NK-92 (cell line): ENCODE measurements around the gene RTKN.
A peak's percentile ranks its signal among the peaks of the same experiment; 100 is the strongest.
"Not testable (repeated sequence)": the region's sequence is repeated elsewhere in the genome, so short reads cannot be mapped to it uniquely, and the experiment has no call there.

Experiments
- DNase-seq: peaks from one replicate; lab custom pipeline; 2025; ENCODE audit not compliant: unreplicated experiment; lab: John Stamatoyannopoulos, UW

Gene RTKN, protein sequence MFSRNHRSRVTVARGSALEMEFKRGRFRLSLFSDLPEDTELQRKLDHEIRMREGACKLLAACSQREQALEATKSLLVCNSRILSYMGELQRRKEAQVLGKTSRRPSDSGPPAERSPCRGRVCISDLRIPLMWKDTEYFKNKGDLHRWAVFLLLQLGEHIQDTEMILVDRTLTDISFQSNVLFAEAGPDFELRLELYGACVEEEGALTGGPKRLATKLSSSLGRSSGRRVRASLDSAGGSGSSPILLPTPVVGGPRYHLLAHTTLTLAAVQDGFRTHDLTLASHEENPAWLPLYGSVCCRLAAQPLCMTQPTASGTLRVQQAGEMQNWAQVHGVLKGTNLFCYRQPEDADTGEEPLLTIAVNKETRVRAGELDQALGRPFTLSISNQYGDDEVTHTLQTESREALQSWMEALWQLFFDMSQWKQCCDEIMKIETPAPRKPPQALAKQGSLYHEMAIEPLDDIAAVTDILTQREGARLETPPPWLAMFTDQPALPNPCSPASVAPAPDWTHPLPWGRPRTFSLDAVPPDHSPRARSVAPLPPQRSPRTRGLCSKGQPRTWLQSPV

DNA sequence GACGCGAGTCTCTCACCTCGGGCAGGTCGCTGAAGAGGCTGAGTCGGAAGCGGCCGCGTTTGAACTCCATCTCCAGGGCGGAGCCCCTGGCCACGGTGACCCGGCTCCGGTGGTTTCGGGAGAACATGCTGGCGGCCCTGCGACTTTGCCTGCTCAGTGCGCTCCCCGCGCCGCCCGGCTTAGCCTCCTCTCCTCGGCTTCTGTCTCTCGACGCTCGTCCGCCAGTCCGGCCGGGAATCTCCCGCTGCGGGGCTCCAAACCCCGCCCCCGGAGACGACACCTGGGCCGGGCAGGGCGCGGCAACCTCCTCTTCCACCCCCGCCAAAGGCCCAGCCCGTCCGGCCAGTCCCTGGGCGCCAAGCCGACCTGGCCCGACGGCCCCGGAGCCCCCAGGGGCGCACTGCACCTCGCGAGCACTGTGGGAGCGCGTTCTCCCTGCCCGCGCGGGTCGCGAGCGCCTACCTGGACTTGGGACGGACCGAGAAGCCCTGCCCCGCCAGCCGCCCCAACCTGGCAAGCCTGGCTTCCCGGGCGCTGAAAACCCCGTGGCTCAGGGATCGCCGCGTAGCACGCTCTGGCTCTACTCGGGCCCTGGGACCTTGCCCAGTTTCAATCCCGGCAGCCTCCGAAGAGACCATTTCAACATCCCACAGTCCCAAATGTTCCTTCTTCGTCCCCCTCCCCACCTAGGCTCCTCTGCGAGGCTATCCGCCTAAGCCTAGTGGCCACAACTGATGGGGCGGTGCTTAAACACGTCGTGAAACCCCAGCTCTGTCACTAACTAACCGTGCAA is at the start of gene RTKN:
Gene RTKN, minus strand, starts transcription at position 248 of the 793 bp plus-strand sequence. Its CDS starts 121 bp downstream, at position 127.
- no peak for DNase-seq

DNA sequence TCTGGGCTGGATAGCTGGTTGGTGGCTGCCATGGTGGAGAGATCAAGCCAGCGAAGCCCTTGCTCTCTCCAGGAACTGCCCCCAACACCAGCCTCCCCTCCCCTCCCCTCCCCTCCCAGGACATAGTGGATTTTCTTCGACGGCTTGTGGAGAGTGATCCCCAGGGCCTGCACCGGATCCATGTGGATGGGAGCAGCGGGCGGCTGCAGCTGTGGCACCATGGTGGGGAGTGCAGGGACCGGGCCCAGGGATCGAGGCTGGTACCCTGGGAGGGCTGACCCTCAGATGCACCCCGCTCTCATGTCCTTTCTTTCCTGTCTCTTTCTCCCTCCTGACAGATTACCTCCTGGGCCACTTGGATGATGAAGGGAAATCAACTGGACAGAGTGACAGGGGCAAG is 48.2 kb upstream of the RTKN start:
- no peak for DNase-seq

DNA sequence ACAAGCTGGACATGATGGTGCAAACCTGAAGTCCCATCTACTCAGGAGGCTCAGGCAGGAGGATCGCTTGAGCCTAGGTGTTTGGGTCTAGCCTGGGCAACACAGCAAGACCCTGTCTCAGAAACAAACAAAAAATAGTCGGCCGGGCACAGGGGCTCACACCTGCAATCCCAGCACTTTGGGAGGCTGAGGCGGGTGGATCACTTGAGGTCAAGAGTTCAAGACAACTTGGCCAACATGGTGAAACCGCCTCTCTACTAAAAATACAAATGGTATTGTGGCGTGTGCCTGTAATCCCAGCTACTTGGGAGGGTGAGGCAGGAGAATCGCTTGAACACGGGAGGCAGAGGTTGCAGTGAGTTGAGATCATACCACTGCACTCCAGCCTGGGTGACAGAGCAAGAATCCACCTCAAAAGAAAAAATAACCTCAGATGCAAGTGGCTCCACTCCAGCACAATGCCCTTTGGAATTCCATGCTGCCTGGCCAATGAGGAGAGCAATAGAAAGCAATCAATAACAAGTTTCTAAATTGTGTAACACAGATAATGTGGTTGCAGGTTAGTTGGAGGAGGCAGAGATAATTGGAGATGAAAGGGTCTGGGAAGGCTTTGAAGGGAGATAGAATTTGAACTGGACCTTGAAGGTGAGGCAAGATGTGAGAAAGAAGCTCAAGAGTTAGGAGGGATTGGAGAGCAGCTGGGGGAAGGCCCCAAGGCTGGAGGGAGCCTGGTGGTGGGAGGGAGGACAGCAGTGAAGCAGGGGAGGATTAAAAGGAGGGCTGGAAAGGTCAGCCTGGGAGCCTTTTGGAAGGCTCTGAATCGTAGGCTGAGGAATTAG is 47.1 kb upstream of the RTKN start:
- no peak for DNase-seq

DNA sequence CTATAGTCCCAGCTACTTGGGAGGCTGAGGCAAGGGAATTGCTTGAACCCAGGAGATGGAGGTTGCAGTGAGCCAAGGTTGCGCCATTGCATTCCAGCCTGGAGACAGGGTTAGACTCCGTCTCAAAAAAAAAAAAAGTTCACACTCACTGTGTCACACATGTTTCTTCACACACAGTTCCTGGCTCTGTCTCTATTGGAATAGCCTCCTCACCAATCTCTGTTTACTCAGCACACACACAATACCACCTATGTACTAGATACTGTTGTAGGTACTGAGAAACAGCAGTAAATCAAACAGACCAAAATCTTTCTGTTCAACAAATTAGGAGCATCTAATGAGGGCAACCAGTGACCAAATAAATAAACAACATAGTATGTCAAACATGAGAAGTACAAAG is 44.4 kb upstream of the RTKN start:
- DNase-seq, result no peak

DNA sequence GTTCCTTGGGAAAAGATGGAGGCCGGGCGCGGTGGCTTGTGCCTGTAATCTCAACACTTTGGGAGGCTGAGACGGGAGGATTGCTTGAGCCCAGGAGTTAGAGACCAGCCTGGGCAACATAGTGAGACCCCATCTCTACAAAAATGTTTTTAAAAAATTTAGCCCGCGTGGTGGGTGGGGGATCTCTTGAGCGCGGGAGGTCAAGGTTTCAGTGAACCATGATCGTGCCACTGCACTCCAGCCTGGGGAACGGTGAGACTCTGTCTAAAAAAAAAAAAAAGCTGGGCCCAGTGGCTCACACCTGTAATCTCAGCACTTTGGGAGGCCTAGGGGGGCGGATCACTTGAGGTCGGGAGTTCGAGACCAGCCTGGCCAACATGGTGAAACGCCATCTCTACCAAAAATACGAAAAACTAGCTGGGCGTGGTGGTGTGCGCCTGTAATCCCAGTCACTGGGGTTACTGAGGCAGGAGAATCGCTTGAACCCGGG is 42.0 kb upstream of the RTKN start:
- not testable (repeated sequence) for DNase-seq

DNA sequence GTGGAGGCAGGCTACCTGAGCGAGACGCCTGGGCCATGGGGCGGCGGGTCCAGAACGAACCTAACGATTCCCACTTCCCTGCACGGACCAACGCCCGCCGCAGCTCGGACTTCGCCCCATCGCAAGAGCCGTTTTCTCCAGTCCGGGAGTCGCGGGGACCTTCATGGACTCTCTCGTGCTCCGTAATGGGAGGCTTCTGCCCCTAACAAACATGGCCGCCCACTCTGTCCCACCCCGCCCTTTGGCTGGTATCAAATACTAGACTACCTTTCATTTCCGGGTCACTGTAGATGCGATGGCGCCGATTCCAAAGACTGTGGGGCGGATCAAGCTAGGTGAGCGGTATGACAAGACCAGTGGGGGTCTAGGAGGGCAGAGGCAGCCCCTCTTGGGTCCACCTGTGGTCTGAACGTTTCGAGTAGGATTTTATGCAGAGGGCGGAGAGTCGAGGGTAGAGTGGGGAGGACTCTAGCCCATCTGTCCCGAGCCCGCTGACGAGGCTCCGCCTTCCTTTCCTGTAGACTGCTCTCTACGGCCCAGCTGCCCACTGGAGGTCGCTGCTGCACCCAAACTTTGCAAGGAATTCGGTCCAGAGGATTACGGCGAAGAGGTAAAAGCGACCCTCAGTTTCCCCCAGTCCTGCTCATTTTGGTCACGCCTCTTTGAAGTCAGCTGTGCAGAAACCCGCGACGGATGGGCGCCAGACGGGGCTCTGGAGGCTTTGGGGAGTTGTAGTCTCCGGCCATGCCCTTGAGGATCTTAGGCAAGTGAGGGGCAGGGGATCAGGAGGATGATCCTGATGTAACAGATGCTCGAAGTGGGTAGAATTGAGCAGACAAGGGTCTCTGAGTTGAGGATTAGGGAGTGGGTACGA is 41.3 kb upstream of the RTKN start, which contains the start of the genes CCDC142 and TTC31:
Gene CCDC142, minus strand, starts transcription at position 198 of the 874 bp plus-strand sequence. Its CDS starts 161 bp downstream, at position 37.
Gene TTC31, plus strand, starts transcription at position 281 of the 874 bp plus-strand sequence. Its CDS starts 15 bp downstream, at position 296.
- no peak for DNase-seq

DNA sequence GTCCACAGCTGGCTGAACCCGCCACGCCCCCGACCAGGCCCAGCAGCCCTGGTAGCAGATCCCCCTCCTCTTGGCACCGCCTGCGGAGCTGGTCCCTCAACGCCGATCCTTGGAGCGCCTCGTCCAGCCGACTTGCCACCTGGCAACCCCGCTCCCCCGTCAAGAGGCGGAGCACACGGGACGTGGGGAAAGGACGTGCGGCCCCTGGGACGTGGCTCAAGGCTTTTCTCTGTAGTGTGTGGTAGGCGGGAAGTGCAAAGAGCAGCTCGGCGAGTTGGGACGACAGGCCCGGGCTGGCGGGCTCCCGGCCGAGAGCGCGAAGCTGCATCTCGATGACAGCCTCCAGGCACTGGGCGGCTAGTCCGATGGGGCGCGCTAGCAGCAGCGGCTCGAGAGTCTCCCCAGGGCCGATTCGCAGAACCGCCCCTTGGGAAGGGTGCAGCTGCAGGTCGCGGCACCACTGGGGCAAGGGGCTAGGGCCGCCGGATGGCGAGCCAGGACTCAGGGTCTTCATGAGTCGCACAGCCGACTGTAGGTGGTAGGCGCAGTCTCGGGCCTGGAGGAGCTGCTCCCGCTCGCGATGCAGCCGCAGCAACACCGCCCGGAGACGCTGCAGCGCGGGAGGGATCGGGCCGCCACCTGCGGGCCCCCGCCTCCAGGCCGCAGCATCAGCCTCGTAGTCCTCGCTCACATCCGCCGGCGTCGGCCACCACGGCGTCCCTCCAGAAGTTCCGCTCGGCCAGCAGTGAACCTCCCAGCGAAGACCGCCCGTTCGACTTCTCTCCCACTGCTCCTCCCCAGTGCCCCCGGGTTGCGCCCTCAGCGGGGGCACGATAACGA is 40.4 kb upstream of the RTKN start:
- no peak for DNase-seq

DNA sequence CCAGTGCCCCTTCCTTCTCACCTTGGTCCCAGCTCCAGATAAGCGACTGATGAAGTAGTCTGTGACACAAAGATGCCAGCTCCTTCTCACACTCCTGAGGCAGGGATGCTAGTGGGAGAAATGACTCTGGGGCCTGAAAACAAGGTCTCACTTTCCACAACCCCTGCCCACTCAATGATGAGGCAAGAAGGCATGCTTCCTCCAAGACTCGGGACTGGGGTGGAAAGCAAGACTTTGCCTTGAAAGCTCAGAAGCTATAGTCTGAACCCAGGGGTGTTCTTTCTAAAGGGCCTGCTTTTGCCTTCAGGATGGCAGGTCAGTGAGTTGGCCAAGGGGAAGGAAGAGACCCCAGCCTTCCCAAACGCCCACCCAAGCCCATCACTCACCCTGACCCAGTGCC is 39.7 kb upstream of the RTKN start:
- DNase-seq, result no peak

DNA sequence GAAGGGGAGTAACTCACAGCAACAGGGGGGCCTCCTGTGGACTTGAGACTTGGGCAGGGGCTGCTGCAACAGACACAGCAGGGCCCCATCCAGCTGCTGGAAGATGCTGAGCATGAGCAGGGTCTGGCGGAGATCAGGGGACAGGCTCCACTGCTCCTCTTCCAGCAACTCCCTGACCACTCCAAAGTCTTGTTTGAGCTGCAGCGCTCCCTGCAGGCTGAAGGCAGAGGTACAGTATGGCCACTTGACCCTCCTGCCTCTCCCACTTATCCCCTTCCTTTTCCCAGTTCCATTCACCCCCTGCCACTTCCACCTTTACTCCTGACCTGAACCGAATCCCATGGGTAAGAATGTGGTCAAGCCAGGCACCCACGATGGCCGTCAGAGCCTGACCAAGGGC is 33.2 kb upstream of the RTKN start:
- DNase-seq, result no peak

DNA sequence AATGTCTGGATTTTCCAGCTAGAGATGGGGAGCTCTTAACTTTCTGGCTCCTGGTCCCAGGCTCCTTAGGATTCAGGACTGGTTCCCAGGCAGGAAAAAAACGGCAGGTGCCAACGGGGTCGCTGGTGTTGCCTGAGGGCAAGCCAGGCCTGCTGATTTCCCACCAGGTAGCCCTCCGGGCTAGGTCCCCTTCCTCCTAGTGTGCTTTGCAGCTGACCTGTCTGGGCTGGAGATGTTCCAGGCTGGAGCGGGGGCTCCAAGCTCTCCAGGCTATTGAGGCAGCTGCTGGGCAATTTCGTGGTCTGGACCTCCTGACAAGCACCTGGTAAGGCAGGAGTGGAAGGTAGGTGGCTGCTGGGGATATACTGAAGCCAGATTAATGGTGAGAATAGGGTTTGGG is 32.7 kb upstream of the RTKN start:
- no peak for DNase-seq

DNA sequence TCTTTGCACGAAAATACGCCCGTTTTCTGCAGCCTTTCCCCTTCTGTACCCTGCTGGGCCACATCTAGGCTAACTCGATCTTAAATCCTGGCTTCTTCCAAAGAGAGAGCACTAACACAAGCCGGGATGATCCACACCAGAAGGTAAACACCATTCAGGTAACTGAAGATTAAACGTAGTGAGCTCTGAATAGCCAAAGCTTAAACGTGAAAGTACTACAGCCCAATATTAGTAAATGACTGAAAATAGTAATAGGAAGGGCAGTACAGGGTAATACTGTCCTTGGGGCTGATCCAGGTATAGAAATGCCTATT is 31.2 kb upstream of the RTKN start:
- no peak for DNase-seq

DNA sequence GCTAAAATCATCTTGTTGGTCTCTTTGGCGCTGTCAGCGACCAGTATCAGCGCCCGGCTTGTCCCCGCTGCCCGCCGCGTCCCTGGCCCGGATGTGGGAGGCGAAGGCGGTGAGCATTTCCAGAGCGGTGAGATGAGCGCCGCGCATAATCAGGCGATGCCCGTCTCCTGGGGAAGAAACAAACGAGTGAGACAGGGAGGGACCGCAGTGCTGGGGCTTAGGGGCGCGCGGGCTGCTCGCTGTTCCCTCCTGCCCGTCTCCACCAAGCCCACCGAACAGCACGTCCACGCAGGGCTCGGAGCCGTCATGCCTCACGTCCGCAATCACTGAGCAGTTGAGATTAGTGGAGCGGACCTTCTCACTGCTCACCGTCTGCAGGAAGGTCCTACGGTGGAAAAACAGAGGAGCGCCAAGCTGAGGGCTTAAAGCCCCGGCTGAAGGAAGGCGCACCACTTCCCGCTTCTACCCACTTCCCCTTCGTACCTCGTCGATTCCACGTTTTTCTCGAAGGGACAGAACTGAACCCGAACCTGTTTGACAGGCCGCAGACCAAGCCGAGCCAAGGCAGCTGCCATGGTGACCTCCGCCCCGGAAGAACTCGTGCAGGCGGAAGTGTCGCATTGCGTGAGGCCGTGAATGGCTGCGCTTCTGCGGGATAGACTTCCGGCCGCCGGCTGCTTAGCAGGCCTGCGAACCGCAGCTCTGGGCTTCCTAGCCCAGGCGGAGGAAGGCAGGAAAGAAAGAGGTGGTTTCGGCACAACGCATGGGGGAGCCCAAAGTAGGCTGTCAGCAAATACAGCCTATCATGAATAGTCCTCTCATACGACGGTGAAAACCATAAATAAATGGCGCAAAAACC is 30.6 kb upstream of the RTKN start, which contains the start of gene MRPL53:
Gene MRPL53, minus strand, starts transcription at position 595 of the 859 bp plus-strand sequence. Its CDS starts 20 bp downstream, at position 575.
- DNase-seq, result peak; percentile 73

DNA sequence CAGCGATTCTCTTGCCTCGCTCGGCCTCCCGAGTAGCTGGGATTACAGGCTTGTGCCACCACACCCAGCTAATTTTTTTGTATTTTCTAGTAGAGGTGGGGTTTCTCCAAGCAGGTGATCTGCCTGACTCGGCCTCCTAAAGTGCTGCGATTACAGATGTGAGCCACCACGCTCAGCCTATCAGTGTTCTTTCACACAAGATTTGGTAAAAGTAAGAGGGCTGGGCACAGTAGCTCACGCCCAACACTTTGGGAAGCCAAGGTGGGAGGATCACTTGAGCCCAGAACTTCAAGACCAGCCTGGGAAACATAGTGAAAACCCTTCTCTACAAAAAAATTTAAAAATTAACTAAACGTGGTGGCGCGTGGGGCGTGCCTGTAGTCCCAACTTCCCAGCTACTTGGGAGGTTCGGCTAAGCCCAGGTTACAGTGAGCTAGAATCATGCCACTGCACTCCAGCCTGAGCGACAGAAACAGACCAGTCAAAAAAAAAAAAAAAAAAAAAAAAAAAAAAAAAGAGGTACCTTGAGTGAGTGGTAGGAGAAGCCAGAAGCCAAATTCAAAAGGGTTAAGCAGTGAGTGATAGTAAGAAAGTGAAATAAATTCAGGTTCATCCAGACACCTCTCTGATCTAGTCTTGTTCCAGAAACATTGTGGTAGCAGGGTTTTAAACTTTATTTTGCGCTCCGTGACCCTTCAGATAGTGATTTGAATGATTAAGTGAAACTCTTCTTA is 29.8 kb upstream of the RTKN start:
- no peak for DNase-seq

DNA sequence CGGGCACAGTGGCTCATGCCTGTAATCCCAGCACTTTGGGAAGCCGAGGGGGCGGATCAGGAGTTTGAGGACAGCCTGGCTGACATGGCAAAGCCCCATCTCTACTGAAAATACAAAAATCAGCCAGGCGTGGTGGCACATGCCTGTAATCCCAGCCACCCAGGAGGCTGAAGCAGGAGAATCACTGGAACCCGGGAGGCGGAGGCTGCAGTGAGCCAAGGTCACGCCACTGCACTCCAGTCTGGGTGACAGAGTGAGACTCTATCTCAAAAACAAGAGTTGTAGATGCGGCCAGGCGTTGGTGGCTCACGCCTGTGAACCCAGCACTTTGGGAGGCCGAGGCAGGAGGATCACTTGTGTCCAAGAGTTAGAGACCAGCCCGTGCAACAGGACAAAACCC is 29.0 kb upstream of the RTKN start:
- not testable (repeated sequence) for DNase-seq

DNA sequence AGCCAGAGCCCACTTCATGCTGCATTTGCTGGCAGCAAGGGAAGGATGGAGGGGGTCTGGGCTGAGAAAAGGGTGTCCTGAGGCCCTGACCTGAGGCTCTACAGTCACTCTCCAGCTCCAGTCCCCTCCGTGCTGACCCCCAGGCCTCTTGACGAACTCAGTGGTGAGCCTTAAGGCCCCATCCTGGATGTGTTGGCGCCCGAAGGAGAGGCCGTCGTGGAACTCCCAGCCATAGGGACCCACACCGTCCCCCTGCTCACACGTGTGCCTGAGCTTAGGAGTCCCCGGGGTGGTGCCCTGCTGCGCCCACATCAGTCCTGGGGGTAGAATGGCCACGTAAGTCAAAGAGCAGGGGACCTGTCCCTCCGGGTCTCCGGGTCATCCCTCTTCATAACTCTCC is 22.7 kb upstream of the RTKN start:
- no peak for DNase-seq

DNA sequence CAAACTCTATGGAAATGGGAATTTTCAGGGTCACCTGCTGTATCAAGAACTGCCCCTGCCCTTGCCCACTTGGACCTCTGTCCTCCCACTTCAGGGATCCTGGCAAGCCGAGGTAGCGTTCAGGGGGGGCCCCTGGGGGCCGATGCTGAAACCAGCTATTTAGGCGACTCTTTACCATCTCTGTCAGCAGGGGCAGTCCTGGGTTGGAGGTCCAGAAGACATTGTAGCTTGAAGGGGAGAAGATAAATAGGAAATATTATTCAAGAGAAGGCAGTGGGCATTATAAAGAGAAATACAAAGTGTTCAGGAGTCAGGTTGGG is 21.0 kb upstream of the RTKN start:
- DNase-seq, result no peak

DNA sequence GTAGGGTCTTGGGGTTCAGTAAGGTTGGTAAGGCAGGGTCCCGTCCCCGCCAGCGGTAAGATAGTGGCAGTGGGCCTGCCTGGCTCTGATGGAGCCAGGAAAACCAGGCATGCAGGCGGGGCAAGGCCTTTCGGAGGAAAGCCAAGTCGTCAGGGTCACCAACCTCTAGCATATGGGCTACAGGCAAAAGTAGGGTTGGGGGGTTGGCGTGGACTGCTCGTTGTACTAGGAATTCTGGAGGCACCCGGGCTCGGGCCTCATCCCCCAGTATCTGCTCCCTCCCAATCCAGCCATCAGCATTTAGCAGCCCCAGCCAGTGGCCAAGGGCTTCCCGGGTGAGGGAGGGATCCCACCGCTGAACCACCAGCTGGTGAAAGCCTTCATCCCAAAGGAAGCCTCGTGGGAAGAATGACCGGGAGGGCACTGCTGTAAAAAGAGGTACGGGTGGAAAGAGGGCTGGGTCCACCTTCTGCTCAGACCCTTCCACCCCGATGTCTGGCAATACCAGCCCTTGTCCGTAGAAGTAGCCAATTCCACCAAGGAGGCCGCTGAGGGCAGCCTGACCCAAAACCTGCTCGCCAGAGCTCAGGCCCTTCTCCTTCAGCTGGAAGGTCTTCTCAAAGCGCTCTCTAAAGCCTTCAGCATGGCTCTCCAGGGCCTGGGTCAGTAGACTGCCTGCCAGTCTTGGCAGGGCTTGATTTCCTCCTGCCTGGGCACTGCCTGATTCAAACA is 20.5 kb upstream of the RTKN start:
- no peak for DNase-seq
